BLaER1 treated with 17β-estradiol and CSF1 and Interleukin-3, amounts not matched to agents 10 nM and 100 nM (cell line): ENCODE results near the gene TAPT1.

Experiments
- H3K27ac ChIP-seq, 11 experiments: shearing (Covaris generic); formaldehyde crosslinking; 2 replicates each; pipeline ENCODE4 v1.8.1; 2022
- H3K27me3 ChIP-seq, 11 experiments: shearing (Covaris generic); formaldehyde crosslinking; 2 replicates each; pipeline ENCODE4 v1.8.1; 2022
- H3K36me3 ChIP-seq, 11 experiments: shearing (Covaris generic); formaldehyde crosslinking; 2 replicates each; pipeline ENCODE4 v1.8.1; 2022
- H3K4me1 ChIP-seq, 10 experiments: shearing (Covaris generic); formaldehyde crosslinking; 2 replicates each; pipeline ENCODE4 v1.8.1; 2022
- H3K4me2 ChIP-seq, 11 experiments: shearing (Covaris generic); formaldehyde crosslinking; 2 replicates each; pipeline ENCODE4 v1.8.1; 2022
- H3K4me3 ChIP-seq, 10 experiments: shearing (Covaris generic); formaldehyde crosslinking; 2 replicates each; pipeline ENCODE4 v1.8.1; 2022
- H3K9ac ChIP-seq, 11 experiments: shearing (Covaris generic); formaldehyde crosslinking; 2 replicates each; pipeline ENCODE4 v1.8.1; 2022
- H3K9me3 ChIP-seq, 11 experiments: shearing (Covaris generic); formaldehyde crosslinking; replicated peaks in 1 of 11; 2 replicates each; pipeline ENCODE4 v1.8.1; 2022
- H4K20me1 ChIP-seq, 11 experiments: shearing (Covaris generic); formaldehyde crosslinking; 2 replicates each; pipeline ENCODE4 v1.8.1; 2022
- Cebpa-rat ChIP-seq, 11 experiments: shearing (Covaris generic); IDR thresholded peaks; 2 replicates each; pipeline ENCODE4 v1.8.1; 2022

The TAPT1 gene

DNA sequence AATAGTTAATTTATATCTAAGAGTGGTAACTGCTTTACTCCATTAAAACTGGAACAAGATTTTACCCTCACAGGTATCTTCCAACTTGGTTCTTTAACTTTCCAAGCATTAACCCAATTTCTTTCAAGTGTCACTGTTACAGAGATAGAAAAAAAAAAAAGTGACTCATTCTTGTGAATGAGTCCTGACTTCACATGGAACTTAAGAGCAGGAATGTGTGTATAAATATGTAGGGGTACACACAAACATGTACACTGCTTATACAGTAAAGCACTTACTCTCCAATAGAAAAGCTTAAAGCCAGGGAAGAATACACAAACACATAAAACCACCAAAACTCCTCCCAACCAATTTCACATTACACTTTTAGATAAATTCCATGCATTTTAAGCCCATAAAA, 38.8 kb downstream of the TAPT1 start:
- Histone ChIP-seq H3K27ac (no peak overlapping the region), H3K9ac (no peak overlapping the region), H3K9me3 (no peaks in the 10 kb centered on the region), H3K4me2 (no peak overlapping the region), H3K4me1 (no peaks in the 10 kb centered on the region), H4K20me1 (0 out of 22 replicates have a peak, but pooled peaks cover 0 to 7% (median 0%) of the 10 kb centered on the region in 11 experiments), H3K27me3 (no peaks in the 10 kb centered on the region), H3K36me3 (peaks cover 20 to 68% (median 37%) of the 10 kb centered on the region in 11 experiments), H3K4me3 (no peak overlapping the region)
- TF ChIP-seq Cebpa-rat (IDR thresholded peaks at IDR 0.05), result no peak

GRCh38 chr4:16186986-16187385, 39.3 kb downstream of the TAPT1 start:
- H3K36me3 ChIP-seq, result peaks cover 20 to 68% (median 37%) of the 10 kb centered on the region in 11 experiments
- H4K20me1 ChIP-seq, result 0 out of 22 replicates have a peak, but pooled peaks cover 0 to 3% (median 0%) of the 10 kb centered on the region in 11 experiments
- no peak overlapping the region for H3K4me3 ChIP-seq
- no peaks in the 10 kb centered on the region for H3K27me3 ChIP-seq
- no peak overlapping the region for H3K9ac ChIP-seq
- H3K27ac ChIP-seq, result no peak overlapping the region
- no peaks in the 10 kb centered on the region for H3K9me3 ChIP-seq
- H3K4me2 ChIP-seq, result no peak overlapping the region
- no peaks in the 10 kb centered on the region for H3K4me1 ChIP-seq
- no peak for TF ChIP-seq Cebpa-rat (IDR thresholded peaks at IDR 0.05)

GRCh38 chr4:16183604-16184003, 42.7 kb downstream of the TAPT1 start:
- H3K4me3 ChIP-seq, result no peak overlapping the region
- no peak overlapping the region for H3K27ac ChIP-seq
- H3K27me3 ChIP-seq, result no peaks in the 10 kb centered on the region
- peaks cover 9 to 67% (median 24%) of the 10 kb centered on the region in 11 experiments; a peak in 21 of 22 replicates for H3K36me3 ChIP-seq
- no peaks in the 10 kb centered on the region for H4K20me1 ChIP-seq
- no peaks in the 10 kb centered on the region for H3K4me1 ChIP-seq
- H3K9ac ChIP-seq, result no peak overlapping the region
- H3K9me3 ChIP-seq, result no peaks in the 10 kb centered on the region
- H3K4me2 ChIP-seq, result no peak overlapping the region
- no peak for TF ChIP-seq Cebpa-rat (IDR thresholded peaks at IDR 0.05)

DNA sequence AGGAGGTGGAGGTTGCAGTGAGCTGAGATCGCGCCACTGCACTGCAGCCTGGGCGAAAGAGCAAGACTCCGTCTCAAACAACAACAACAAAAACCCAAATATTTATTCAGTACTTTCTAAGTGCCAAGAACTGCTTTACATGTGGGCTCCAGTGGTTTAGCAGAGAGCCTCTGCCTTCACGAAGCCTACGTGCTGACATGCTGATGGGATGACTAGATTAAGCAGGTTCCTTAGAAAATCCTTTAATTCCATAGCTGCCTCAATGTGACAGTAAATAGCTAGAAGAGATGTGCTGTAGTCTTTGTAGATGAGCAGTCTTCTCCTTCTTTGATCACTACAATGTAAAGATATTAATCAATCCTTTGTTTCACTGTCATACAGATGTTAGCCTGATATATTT, 49.6 kb downstream of the TAPT1 start:
- Histone ChIP-seq H3K4me1 (no peaks in the 10 kb centered on the region), H3K9me3 (no peaks in the 10 kb centered on the region), H4K20me1 (no peaks in the 10 kb centered on the region), H3K27me3 (no peaks in the 10 kb centered on the region), H3K27ac (no peak overlapping the region), H3K36me3 (peaks cover 0 to 75% (median 34%) of the 10 kb centered on the region in 11 experiments; a peak in 19 of 22 replicates), H3K4me3 (no peak overlapping the region), H3K4me2 (no peak overlapping the region), H3K9ac (no peak overlapping the region)
- no peak for TF ChIP-seq Cebpa-rat (IDR thresholded peaks at IDR 0.05)

DNA sequence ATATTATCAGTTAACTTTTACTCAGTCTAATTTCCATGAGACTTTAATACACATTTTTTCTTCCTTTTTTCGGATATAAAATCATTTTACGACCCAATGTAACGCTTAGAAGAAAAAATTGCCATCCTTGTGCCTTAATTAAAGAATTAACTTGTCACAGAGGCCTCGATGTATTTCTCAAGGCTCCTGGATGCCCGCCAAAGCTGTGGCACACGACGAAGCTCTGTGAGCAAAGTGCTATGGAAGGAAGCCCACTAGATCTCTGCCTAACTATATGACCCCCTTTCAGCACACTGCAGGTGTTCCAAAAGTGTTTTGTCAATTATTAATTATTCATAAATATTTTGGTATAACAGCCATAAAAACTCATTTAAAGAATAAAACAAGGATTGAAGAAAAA, 54.4 kb downstream of the TAPT1 start:
- H3K9ac ChIP-seq, result no peak overlapping the region
- H3K27me3 ChIP-seq, result no peaks in the 10 kb centered on the region
- TF ChIP-seq Cebpa-rat (IDR thresholded peaks at IDR 0.05), result no peak
- no peak overlapping the region for H3K27ac ChIP-seq
- H3K4me1 ChIP-seq, result no peaks in the 10 kb centered on the region; a peak in 1 of 20 replicates
- H3K36me3 ChIP-seq, result peaks cover 21 to 81% (median 40%) of the 10 kb centered on the region in 11 experiments; a peak in 19 of 22 replicates
- no peaks in the 10 kb centered on the region for H3K9me3 ChIP-seq
- no peak overlapping the region for H3K4me3 ChIP-seq
- no peak overlapping the region for H3K4me2 ChIP-seq
- H4K20me1 ChIP-seq, result no peaks in the 10 kb centered on the region

GRCh38 chr4:16169490-16169889, 56.8 kb downstream of the TAPT1 start:
- Histone ChIP-seq H3K4me2 (no peak overlapping the region), H3K9ac (no peak overlapping the region), H3K4me1 (no peaks in the 10 kb centered on the region; a peak in 1 of 20 replicates), H3K9me3 (no peaks in the 10 kb centered on the region), H3K36me3 (peaks cover 37 to 94% (median 59%) of the 10 kb centered on the region in 11 experiments), H3K4me3 (no peak overlapping the region), H4K20me1 (no peaks in the 10 kb centered on the region), H3K27me3 (no peaks in the 10 kb centered on the region), H3K27ac (no peak overlapping the region)
- no peak for TF ChIP-seq Cebpa-rat (IDR thresholded peaks at IDR 0.05)

GRCh38 chr4:16168710-16169388, 57.4 kb downstream of the TAPT1 start:
- no peaks in the 10 kb centered on the region for H3K27me3 ChIP-seq
- H3K9ac ChIP-seq, result no peak overlapping the region
- TF ChIP-seq Cebpa-rat (IDR thresholded peaks at IDR 0.05), result no peak
- H3K4me3 ChIP-seq, result no peak overlapping the region
- no peaks in the 10 kb centered on the region for H3K9me3 ChIP-seq
- peaks cover 44 to 94% (median 64%) of the 10 kb centered on the region in 11 experiments for H3K36me3 ChIP-seq
- no peaks in the 10 kb centered on the region for H4K20me1 ChIP-seq
- no peaks in the 10 kb centered on the region; a peak in 1 of 20 replicates for H3K4me1 ChIP-seq
- no peak overlapping the region for H3K27ac ChIP-seq
- H3K4me2 ChIP-seq, result no peak overlapping the region

GRCh38 chr4:16168144-16168543, 58.1 kb downstream of the TAPT1 start:
- no peaks in the 10 kb centered on the region for H4K20me1 ChIP-seq
- no peak overlapping the region for H3K27ac ChIP-seq
- no peaks in the 10 kb centered on the region; a peak in 1 of 20 replicates for H3K4me1 ChIP-seq
- no peak for TF ChIP-seq Cebpa-rat (IDR thresholded peaks at IDR 0.05)
- H3K9ac ChIP-seq, result no peak overlapping the region
- H3K27me3 ChIP-seq, result no peaks in the 10 kb centered on the region
- H3K4me2 ChIP-seq, result no peak overlapping the region
- H3K4me3 ChIP-seq, result no peak overlapping the region
- peaks cover 43 to 93% (median 60%) of the 10 kb centered on the region in 11 experiments for H3K36me3 ChIP-seq
- no peaks in the 10 kb centered on the region for H3K9me3 ChIP-seq

DNA sequence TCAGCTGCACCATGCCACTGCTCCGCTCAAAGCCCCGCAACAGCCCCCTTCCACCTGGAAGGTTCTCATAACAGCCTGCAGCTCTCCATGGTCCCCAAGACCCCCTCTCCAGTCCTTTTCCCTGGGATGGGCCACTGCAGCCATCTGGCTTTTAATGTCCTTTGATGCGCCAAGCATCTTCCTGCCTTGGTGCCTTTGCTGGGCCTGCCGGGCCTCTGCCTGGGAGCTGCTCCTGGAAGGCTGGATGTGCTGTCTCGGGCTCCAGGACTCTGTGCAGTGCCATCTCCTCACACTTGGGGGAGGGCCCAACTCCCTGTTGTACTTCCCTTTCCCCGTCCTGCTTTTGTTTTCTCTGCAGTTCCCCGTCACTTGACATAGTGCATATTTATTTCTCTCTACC, 60.3 kb downstream of the TAPT1 start:
- Histone ChIP-seq H3K9me3 (no peaks in the 10 kb centered on the region), H4K20me1 (no peaks in the 10 kb centered on the region), H3K4me1 (no peaks in the 10 kb centered on the region; a peak in 1 of 20 replicates), H3K4me3 (no peak overlapping the region), H3K27me3 (no peaks in the 10 kb centered on the region), H3K9ac (no peak overlapping the region), H3K36me3 (peaks cover 45 to 81% (median 61%) of the 10 kb centered on the region in 11 experiments), H3K27ac (no peak overlapping the region), H3K4me2 (no peak overlapping the region)
- no peak for TF ChIP-seq Cebpa-rat (IDR thresholded peaks at IDR 0.05)

DNA sequence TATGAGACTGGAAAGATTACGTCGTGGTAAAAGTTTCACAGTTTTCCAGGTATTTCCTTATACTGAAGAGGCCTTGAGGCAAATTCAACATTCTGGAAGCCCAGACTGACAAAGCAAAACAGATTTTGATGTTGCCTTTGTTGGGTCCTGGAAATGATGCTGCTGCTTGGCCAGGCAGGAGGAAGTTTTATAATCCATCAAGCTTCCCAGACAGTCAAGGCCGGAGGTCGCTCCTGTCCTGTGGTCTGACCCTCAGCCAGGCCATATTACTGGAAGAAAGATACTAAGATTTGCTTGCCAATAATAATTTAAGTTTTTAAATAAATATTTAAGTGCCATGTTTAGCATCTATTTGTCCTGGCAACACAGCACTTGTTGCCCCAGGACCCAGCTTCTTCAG, 63.4 kb downstream of the TAPT1 start:
- no peak for TF ChIP-seq Cebpa-rat (IDR thresholded peaks at IDR 0.05)

More for the DNA sequence above, 63.4 kb downstream of the TAPT1 start:
- Histone ChIP-seq H3K36me3 (peaks cover 30 to 52% (median 44%) of the 10 kb centered on the region in 11 experiments), H3K9ac (no peak overlapping the region), H3K4me3 (no peak overlapping the region), H3K4me2 (no peak overlapping the region), H4K20me1 (no peaks in the 10 kb centered on the region), H3K27me3 (no peaks in the 10 kb centered on the region), H3K27ac (no peak overlapping the region), H3K9me3 (no peaks in the 10 kb centered on the region), H3K4me1 (no peaks in the 10 kb centered on the region)
